Measurements from ENCODE around the gene THEM4. TPM values are rescaled to one million over a fixed set of nuclear protein-coding genes. Genes with fewer than 3 reads are reported as not detected.

The THEM4 gene
- total and polyA plus RNA-seq, 2 experiments from 2014 or later, result 13.4 to 20.4 TPM

DNA sequence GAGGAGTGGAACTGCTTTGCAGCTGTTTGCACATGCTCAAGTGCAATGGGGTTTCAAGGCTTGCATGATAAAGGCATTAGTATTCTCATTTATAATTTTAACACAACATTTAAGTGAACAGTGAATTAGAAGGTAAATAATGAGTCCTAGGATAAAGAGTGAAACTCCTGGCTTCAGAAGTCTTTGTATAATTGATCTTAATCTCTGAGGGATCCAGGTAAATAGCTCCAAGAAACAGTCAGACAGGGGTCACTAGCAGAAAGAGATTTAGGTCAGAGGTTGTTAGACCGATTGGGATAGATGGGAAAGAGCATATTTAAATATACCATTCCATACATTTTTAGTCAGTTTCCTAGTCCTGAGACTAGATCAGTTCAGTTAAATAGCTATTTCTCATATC is 14.1 kb upstream of the THEM4 start:
- Mint-ChIP-seq H3K27ac (no peak overlapping the region), H3K9me3 (no peaks in the 10 kb centered on the region), H3K27me3 (ENCODE audit: insufficient read depth, low read depth, poor library complexity) (peaks cover 8% of the 10 kb centered on the region), H3K36me3 (ENCODE audit: low read depth) (no peaks in the 10 kb centered on the region), H3K4me1 (no peaks in the 10 kb centered on the region; the same call in 2 of the 3 replicates), H3K4me3 (no peak overlapping the region)
- Histone ChIP-seq H3K4me3 (no peak overlapping the region), H3K4me1 (ENCODE audit: insufficient read depth) (peaks cover 3% of the 10 kb centered on the region; the same call in 1 of the 2 replicates), H2AFZ (0 out of 2 replicates have a peak overlapping the region, but pooled peaks have one; percentile 0), H3K27ac (ENCODE audit: low read depth) (no peak overlapping the region), H4K20me1 (replicated peaks; ENCODE audit: insufficient read depth) (no peaks in the 10 kb centered on the region), H3K36me3 (ENCODE audit: insufficient read depth) (no peaks in the 10 kb centered on the region), H3K4me2 (no peak overlapping the region), H3K9me2 (ENCODE audit: insufficient read depth) (no peaks in the 10 kb centered on the region), H3K79me2 (replicated peaks; ENCODE audit: insufficient read depth) (no peaks in the 10 kb centered on the region), H3K27me3 (ENCODE audit: insufficient read depth) (no peaks in the 10 kb centered on the region), H3F3A (replicated peaks; ENCODE audit: low read depth) (no peaks in the 10 kb centered on the region)
- TF ChIP-seq, protein P1, sequence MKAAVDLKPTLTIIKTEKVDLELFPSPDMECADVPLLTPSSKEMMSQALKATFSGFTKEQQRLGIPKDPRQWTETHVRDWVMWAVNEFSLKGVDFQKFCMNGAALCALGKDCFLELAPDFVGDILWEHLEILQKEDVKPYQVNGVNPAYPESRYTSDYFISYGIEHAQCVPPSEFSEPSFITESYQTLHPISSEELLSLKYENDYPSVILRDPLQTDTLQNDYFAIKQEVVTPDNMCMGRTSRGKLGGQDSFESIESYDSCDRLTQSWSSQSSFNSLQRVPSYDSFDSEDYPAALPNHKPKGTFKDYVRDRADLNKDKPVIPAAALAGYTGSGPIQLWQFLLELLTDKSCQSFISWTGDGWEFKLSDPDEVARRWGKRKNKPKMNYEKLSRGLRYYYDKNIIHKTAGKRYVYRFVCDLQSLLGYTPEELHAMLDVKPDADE (IDR thresholded peaks at IDR 0.05), result no peak
- TF ChIP-seq, protein P2, sequence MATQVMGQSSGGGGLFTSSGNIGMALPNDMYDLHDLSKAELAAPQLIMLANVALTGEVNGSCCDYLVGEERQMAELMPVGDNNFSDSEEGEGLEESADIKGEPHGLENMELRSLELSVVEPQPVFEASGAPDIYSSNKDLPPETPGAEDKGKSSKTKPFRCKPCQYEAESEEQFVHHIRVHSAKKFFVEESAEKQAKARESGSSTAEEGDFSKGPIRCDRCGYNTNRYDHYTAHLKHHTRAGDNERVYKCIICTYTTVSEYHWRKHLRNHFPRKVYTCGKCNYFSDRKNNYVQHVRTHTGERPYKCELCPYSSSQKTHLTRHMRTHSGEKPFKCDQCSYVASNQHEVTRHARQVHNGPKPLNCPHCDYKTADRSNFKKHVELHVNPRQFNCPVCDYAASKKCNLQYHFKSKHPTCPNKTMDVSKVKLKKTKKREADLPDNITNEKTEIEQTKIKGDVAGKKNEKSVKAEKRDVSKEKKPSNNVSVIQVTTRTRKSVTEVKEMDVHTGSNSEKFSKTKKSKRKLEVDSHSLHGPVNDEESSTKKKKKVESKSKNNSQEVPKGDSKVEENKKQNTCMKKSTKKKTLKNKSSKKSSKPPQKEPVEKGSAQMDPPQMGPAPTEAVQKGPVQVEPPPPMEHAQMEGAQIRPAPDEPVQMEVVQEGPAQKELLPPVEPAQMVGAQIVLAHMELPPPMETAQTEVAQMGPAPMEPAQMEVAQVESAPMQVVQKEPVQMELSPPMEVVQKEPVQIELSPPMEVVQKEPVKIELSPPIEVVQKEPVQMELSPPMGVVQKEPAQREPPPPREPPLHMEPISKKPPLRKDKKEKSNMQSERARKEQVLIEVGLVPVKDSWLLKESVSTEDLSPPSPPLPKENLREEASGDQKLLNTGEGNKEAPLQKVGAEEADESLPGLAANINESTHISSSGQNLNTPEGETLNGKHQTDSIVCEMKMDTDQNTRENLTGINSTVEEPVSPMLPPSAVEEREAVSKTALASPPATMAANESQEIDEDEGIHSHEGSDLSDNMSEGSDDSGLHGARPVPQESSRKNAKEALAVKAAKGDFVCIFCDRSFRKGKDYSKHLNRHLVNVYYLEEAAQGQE (IDR thresholded peaks at IDR 0.05; ENCODE audit: unreplicated experiment), result no peak
- ATAC-seq, result no peak
- no peak for DNase-seq (ENCODE audit: low spot score)

DNA sequence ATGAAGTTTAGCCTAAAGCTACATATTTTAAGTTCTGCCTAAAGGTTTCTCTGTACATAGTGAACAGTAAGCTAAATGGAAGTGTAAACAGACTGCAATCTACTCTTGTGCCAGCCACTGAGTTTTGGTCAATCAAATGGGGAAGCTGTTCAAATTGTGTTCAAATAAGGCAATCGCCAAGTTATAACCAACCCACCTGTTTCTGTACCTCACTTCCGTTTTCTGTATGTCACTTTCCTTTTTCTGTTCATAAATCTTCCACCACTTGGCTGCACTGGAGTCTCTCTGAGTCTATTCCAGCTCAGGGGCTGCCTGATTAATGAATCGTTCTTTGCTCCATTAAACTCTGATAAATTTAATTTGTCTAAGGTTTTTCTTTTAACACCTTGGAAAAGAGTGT is 10.8 kb upstream of the THEM4 start:
- ATAC-seq (no peak), DNase-seq (ENCODE audit: low spot score) (no peak)
- Histone ChIP-seq H3K4me1 (ENCODE audit: insufficient read depth) (peaks cover 5% of the 10 kb centered on the region; the same call in 1 of the 2 replicates), H3K27ac (ENCODE audit: low read depth) (no peak overlapping the region), H3K9me2 (ENCODE audit: insufficient read depth) (no peaks in the 10 kb centered on the region), H3K27me3 (ENCODE audit: insufficient read depth) (no peaks in the 10 kb centered on the region), H3F3A (replicated peaks; ENCODE audit: low read depth) (no peaks in the 10 kb centered on the region), H3K79me2 (replicated peaks; ENCODE audit: insufficient read depth) (no peaks in the 10 kb centered on the region), H2AFZ (no peak overlapping the region), H3K4me3 (no peak overlapping the region), H3K36me3 (ENCODE audit: insufficient read depth) (no peaks in the 10 kb centered on the region), H3K4me2 (no peak overlapping the region), H4K20me1 (replicated peaks; ENCODE audit: insufficient read depth) (no peaks in the 10 kb centered on the region)
- Mint-ChIP-seq H3K4me3 (no peak overlapping the region), H3K36me3 (ENCODE audit: low read depth) (no peaks in the 10 kb centered on the region), H3K27me3 (ENCODE audit: insufficient read depth, low read depth, poor library complexity) (peaks cover 5% of the 10 kb centered on the region), H3K27ac (no peak overlapping the region), H3K4me1 (no peaks in the 10 kb centered on the region; the same call in 2 of the 3 replicates), H3K9me3 (no peaks in the 10 kb centered on the region)
- TF ChIP-seq, protein P2 (IDR thresholded peaks at IDR 0.05; ENCODE audit: unreplicated experiment), result no peak
- TF ChIP-seq, protein P3, sequence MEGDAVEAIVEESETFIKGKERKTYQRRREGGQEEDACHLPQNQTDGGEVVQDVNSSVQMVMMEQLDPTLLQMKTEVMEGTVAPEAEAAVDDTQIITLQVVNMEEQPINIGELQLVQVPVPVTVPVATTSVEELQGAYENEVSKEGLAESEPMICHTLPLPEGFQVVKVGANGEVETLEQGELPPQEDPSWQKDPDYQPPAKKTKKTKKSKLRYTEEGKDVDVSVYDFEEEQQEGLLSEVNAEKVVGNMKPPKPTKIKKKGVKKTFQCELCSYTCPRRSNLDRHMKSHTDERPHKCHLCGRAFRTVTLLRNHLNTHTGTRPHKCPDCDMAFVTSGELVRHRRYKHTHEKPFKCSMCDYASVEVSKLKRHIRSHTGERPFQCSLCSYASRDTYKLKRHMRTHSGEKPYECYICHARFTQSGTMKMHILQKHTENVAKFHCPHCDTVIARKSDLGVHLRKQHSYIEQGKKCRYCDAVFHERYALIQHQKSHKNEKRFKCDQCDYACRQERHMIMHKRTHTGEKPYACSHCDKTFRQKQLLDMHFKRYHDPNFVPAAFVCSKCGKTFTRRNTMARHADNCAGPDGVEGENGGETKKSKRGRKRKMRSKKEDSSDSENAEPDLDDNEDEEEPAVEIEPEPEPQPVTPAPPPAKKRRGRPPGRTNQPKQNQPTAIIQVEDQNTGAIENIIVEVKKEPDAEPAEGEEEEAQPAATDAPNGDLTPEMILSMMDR (conservative IDR thresholded peaks at IDR 0.05; ENCODE audit: low read depth in 2 of 2), result no peak
- TF ChIP-seq ZNF114 (CRISPR knock-in tag; IDR thresholded peaks at IDR 0.05) (no peak), JUNB (IDR thresholded peaks at IDR 0.05; ENCODE audit: unreplicated experiment) (no peak), EZH2 (IDR thresholded peaks at IDR 0.05; ENCODE audit: low read depth, unreplicated experiment) (no peak), ZNF331 (CRISPR knock-in tag; IDR thresholded peaks at IDR 0.05; ENCODE audit: low read depth) (no peak), CREB1 (CRISPR knock-in tag; IDR thresholded peaks at IDR 0.05; ENCODE audit: low read depth) (no peak), POLR2AphosphoS5 (IDR thresholded peaks at IDR 0.05; ENCODE audit: low read depth) (no peak)
- TF ChIP-seq, protein P1 (IDR thresholded peaks at IDR 0.05), result no peak
